Thyroid gland (tissue), 4 donors: ENCODE measurements around the gene MOB1B. TPM values are rescaled to one million over a fixed set of nuclear protein-coding genes. Genes with fewer than 3 reads are reported as not detected.

ENCODE experiments used
- DNase-seq, 2 donors: peaks; one replicate each; pipeline ENCODE4 v3.0.0-alpha.2; 2019
- H3K27ac ChIP-seq, 3 donors: fragments of 200-600 bp; sonication (generic); 1 replicate in 2 of 3; 2 replicates in 1 of 3; pipeline ENCODE4 v1.5.1; 2016 to 2019; ENCODE audit warnings: mild to moderate bottlenecking in 1 of 3, moderate library complexity in 1 of 3
- H3K27me3 ChIP-seq: fragments of 200-600 bp; sonication (generic); one replicate; pipeline ENCODE4 v1.5.1; 2019
- H3K36me3 ChIP-seq, 2 donors: fragments of 200-600 bp; sonication (generic); one replicate each; pipeline ENCODE4 v1.5.1; 2016 to 2019
- H3K4me1 ChIP-seq, 2 donors: fragments of 200-600 bp; sonication (generic); one replicate each; pipeline ENCODE4 v1.5.1; 2017 to 2019
- H3K4me3 ChIP-seq, 3 donors: fragments of 200-600 bp; sonication (generic); replicated peaks in 1 of 3; 1 replicate in 2 of 3; 2 replicates in 1 of 3; pipeline ENCODE4 v1.5.1; 2016; ENCODE audit warnings: mild to moderate bottlenecking in 1 of 3
- H3K9me3 ChIP-seq: fragments of 200-600 bp; sonication (generic); one replicate; pipeline ENCODE4 v1.5.1; 2017
- POLR2A ChIP-seq, 2 donors: fragments of 450-650 bp; IDR thresholded peaks; one replicate each; pipeline ENCODE4 v1.6.1; 2017; ENCODE audit warnings: antibody characterized with exemption in 2 of 2, mild to moderate bottlenecking in 2 of 2, moderate library complexity in 1 of 2
- WGBS, 2 donors: methylation state at CpG; one replicate each; pipeline ENCODE4 v1.1.5; 2017; 5-methylcytosine and 5-hydroxymethylcytosine counted together
- intact Hi-C: fragments of 100-400 bp; cut with DNase I; formaldehyde crosslinking; loops from one replicate; pipeline ENCODE4 v1.15.1; 2023
- total RNA-seq, 4 donors: library from RNA; depleted of rRNA; stranded (reverse); fragments of >200 nt; gene quantifications; one replicate each; pipeline ENCODE4 v1.2.3, GENCODE V29; 2016
- TF ChIP-seq, protein P1 (sequence below), 6 experiments: fragments of 200-600 bp in 3 of 6; fragments of 450-650 bp in 3 of 6; sonication (generic) in 3 of 6; IDR thresholded peaks; one replicate each; pipeline ENCODE4 v1.5.1; 2016 to 2019; ENCODE audit warnings: antibody characterized with exemption in 6 of 6, mild to moderate bottlenecking in 2 of 6, inconsistent platforms in 1 of 6, moderate library complexity in 1 of 6

Gene MOB1B
- total RNA-seq, 4 donors from 2014 or later: 24.1 to 33.9 (median 29.6) TPM

DNA sequence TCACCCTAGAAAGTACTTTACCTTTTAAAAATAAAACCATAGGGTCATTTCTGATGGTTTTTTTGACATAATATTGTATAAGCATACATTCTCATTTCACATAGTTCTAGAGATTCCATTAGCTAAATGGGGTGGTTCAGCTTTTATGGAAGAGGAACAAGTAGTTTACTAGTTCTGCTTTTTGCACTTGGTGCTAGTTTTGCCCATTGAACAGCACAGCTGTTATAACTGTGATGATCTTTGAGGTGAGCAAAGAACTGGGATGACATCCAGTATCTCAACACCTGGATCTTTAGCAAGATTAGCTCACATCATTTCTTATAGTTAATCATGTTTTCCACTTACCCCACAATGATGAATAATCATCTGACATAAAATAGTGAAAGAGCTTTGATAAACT is 40.9 kb downstream of the MOB1B start:
- H3K9me3 ChIP-seq: no peaks in the 10 kb centered on the region
- no peaks in the 10 kb centered on the region for H3K27me3 ChIP-seq
- H3K27ac ChIP-seq: no peak overlapping the region
- TF ChIP-seq POLR2A (IDR thresholded peaks at IDR 0.05): no peak
- TF ChIP-seq, protein P1, sequence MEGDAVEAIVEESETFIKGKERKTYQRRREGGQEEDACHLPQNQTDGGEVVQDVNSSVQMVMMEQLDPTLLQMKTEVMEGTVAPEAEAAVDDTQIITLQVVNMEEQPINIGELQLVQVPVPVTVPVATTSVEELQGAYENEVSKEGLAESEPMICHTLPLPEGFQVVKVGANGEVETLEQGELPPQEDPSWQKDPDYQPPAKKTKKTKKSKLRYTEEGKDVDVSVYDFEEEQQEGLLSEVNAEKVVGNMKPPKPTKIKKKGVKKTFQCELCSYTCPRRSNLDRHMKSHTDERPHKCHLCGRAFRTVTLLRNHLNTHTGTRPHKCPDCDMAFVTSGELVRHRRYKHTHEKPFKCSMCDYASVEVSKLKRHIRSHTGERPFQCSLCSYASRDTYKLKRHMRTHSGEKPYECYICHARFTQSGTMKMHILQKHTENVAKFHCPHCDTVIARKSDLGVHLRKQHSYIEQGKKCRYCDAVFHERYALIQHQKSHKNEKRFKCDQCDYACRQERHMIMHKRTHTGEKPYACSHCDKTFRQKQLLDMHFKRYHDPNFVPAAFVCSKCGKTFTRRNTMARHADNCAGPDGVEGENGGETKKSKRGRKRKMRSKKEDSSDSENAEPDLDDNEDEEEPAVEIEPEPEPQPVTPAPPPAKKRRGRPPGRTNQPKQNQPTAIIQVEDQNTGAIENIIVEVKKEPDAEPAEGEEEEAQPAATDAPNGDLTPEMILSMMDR (IDR thresholded peaks at IDR 0.05): no peak
- no peak for DNase-seq
- intact Hi-C loops: no loop called here
- no peak overlapping the region for H3K4me3 ChIP-seq
- no peaks in the 10 kb centered on the region for H3K36me3 ChIP-seq
- H3K4me1 ChIP-seq: no peaks in the 10 kb centered on the region

DNA sequence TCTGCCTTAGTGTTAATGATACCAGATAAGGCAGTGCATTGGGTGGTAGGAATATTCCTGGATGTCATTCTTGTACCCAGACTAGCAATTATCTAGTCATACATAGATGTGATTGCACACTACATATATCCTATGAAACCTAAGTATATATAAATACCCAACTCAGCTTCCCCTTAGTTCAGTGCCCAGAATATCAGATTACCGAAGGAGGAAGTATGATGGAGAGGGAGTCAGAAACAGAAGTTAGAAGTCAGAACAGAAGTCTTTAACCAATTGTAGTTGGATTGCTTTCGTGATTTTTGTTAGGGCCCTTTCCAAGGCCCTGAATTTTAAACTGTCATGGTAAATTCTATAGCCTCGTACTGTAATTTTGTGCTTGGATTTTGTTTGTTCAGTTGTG is 42.9 kb downstream of the MOB1B start:
- 55 to 60% methylated on average over 3 of the region's 3 CpGs for WGBS, 2 donors
- intact Hi-C loops: no loop called here
- no peak for DNase-seq
- TF ChIP-seq POLR2A (IDR thresholded peaks at IDR 0.05): no peak
- TF ChIP-seq, protein P1 (IDR thresholded peaks at IDR 0.05): no peak
- H3K27me3 ChIP-seq: no peaks in the 10 kb centered on the region
- no peaks in the 10 kb centered on the region for H3K4me1 ChIP-seq
- no peaks in the 10 kb centered on the region for H3K36me3 ChIP-seq
- no peaks in the 10 kb centered on the region for H3K9me3 ChIP-seq
- H3K4me3 ChIP-seq: no peak overlapping the region
- no peak overlapping the region for H3K27ac ChIP-seq

DNA sequence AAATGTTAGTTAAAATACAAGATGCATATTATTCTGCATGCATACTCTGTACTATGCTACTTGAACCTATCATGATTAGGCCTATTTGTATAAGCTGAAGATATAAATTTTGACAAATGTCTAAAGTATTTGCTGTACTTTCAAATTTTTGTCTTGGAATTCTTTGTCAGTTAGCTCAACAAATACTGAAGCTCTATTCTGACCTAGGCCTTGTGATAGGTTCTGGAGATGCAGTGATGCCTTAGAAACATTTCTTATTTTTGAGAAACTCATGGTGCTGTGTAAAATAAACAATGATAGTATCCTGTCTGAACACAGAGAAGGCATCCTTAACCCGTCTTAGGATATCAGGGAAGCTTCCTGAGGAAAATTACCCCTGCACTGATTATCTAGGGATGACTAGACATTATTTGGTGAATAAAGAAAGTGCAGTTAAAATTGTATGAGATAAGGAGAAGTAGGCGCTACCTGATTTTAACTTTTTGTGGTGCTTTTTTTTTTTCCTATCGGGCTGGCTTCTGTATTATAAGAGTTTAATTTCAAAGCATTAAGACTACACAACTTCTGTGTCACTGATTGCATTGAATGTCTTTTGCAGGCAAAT is 43.4 kb downstream of the MOB1B start:
- intact Hi-C loops: no loop called here
- H3K4me3 ChIP-seq: no peak overlapping the region
- H3K36me3 ChIP-seq: no peaks in the 10 kb centered on the region
- no peaks in the 10 kb centered on the region for H3K4me1 ChIP-seq
- 86 to 93% methylated on average over 3 of the region's 3 CpGs for WGBS, 2 donors
- H3K9me3 ChIP-seq: no peaks in the 10 kb centered on the region
- no peaks in the 10 kb centered on the region for H3K27me3 ChIP-seq
- no peak for DNase-seq
- no peak overlapping the region for H3K27ac ChIP-seq
- TF ChIP-seq, protein P1 (IDR thresholded peaks at IDR 0.05): no peak
- TF ChIP-seq POLR2A (IDR thresholded peaks at IDR 0.05): no peak

DNA sequence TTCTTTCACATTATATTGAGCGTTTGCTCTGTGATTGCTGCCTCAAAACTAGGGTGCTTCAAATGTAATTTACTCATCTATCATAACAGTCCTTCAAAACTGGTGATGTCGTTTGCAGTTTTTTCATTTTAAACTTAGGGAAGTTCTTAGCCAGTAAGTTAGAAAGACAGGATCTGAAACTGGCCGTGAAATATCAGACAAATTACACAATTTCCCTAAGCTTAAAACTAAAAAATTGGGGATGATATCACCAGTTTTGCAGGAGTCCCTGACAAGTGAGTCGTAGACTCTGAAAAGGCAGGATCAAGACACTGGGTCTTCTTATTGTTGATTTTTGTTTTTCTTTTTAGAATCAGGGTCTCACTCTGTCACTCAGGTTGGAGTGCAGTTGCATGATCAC is 44.8 kb downstream of the MOB1B start:
- 89 to 91% methylated on average over 4 of the region's 4 CpGs for WGBS, 2 donors
- H3K4me1 ChIP-seq: no peaks in the 10 kb centered on the region
- H3K27me3 ChIP-seq: no peaks in the 10 kb centered on the region
- H3K36me3 ChIP-seq: no peaks in the 10 kb centered on the region
- H3K9me3 ChIP-seq: no peaks in the 10 kb centered on the region
- H3K4me3 ChIP-seq: no peak overlapping the region
- no peak overlapping the region for H3K27ac ChIP-seq
- TF ChIP-seq POLR2A (IDR thresholded peaks at IDR 0.05): no peak
- TF ChIP-seq, protein P1 (IDR thresholded peaks at IDR 0.05): no peak
- intact Hi-C loops: no loop called here
- no peak for DNase-seq

DNA sequence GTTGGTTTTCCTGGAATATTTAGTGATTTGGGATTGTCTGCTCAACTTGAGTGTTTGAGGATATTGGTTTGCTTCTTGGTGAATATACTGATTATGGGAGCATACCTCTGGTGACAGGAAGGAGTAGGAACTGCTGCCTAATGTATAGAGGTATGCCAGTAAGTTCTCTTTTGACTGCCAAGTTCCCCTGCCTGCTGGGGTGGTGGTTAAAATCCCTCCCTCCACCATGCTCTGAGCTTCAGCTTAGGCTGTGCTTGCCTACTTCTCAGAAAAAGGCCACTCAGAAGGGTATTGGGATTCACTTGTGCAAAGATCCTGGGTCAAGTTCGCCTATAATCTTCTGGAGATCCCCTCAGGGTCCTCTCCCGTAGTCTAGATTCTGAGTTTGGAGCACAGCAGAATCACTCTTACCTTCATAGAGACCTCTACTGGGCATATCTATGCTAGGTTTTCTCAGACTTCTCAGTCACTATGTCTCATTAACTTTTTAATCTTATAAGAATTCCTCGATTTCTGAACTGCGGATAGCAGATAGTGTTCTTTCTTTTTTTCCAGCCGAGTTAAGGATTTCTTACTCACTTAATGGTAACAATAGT is 46.6 kb downstream of the MOB1B start:
- DNase-seq: no peak
- TF ChIP-seq, protein P1 (IDR thresholded peaks at IDR 0.05): no peak
- no peak for TF ChIP-seq POLR2A (IDR thresholded peaks at IDR 0.05)
- Histone ChIP-seq H3K36me3 (no peaks in the 10 kb centered on the region), H3K9me3 (no peaks in the 10 kb centered on the region), H3K27ac (no peak overlapping the region), H3K4me3 (no peak overlapping the region), H3K27me3 (no peaks in the 10 kb centered on the region), H3K4me1 (no peaks in the 10 kb centered on the region)
- intact Hi-C loops: no loop called here
- 87 to 88% methylated on average over 5 of the region's 5 CpGs for WGBS, 2 donors
